Measurements from ENCODE around the gene CNIH3.
A peak's percentile ranks its signal among the peaks of the same experiment; 100 is the strongest.

The CNIH3 gene

GRCh38 chr1:224773646-224774045 lies 157.5 kb downstream of the CNIH3 start:
- no peaks in the 10 kb centered on the region for H3K4me1 ChIP-seq (ENCODE audit: insufficient read depth, low read length)
- H3K4me3 ChIP-seq (ENCODE audit: low read length): no peak overlapping the region
- H3K9me3 ChIP-seq (ENCODE audit: low read length): no peaks in the 10 kb centered on the region
- H2AFZ ChIP-seq (ENCODE audit: low read depth, low read length): no peak overlapping the region
- no peaks in the 10 kb centered on the region for H3K27me3 ChIP-seq (ENCODE audit: insufficient read depth, low read length)
- H3K36me3 ChIP-seq (ENCODE audit: insufficient read depth, low read length): no peaks in the 10 kb centered on the region

GRCh38 chr1:224774378-224774777 lies 158.3 kb downstream of the CNIH3 start:
- no peaks in the 10 kb centered on the region for H3K36me3 ChIP-seq (ENCODE audit: insufficient read depth, low read length)
- no peaks in the 10 kb centered on the region for H3K27me3 ChIP-seq (ENCODE audit: insufficient read depth, low read length)

GRCh38 chr1:224777180-224777579 lies 161.1 kb downstream of the CNIH3 start:
- no peaks in the 10 kb centered on the region for H3K36me3 ChIP-seq (ENCODE audit: insufficient read depth, low read length)
- peaks cover 7% of the 10 kb centered on the region for H3K4me1 ChIP-seq (ENCODE audit: insufficient read depth, low read length)
- no peaks in the 10 kb centered on the region for H3K9me3 ChIP-seq (ENCODE audit: low read length)
- no peaks in the 10 kb centered on the region for H3K27me3 ChIP-seq (ENCODE audit: insufficient read depth, low read length)
- H3K4me3 ChIP-seq (ENCODE audit: low read length): no peak overlapping the region
- H2AFZ ChIP-seq (ENCODE audit: low read depth, low read length): no peak overlapping the region

More at GRCh38 chr1:224774378-224774777, 158.3 kb downstream of the CNIH3 start:
- Histone ChIP-seq H3K4me1 (ENCODE audit: insufficient read depth, low read length) (peaks cover under 1% of the 10 kb centered on the region), H3K4me3 (ENCODE audit: low read length) (no peak overlapping the region), H3K9me3 (ENCODE audit: low read length) (no peaks in the 10 kb centered on the region), H2AFZ (ENCODE audit: low read depth, low read length) (no peak overlapping the region)

- H3K4me1 ChIP-seq (ENCODE audit: insufficient read depth, low read length): peaks cover 7% of the 10 kb centered on the region
- H3K27me3 ChIP-seq (ENCODE audit: insufficient read depth, low read length): no peaks in the 10 kb centered on the region
- H2AFZ ChIP-seq (ENCODE audit: low read depth, low read length): peak overlapping the region; percentile 7
- no peak overlapping the region for H3K4me3 ChIP-seq (ENCODE audit: low read length)
- no peaks in the 10 kb centered on the region for H3K9me3 ChIP-seq (ENCODE audit: low read length)
- no peaks in the 10 kb centered on the region for H3K36me3 ChIP-seq (ENCODE audit: insufficient read depth, low read length)
Measured at GRCh38 chr1:224779536-224779935, 163.4 kb downstream of the CNIH3 start.

GRCh38 chr1:224780736-224781135 lies 164.6 kb downstream of the CNIH3 start:
- H2AFZ ChIP-seq (ENCODE audit: low read depth, low read length): no peak overlapping the region
- no peaks in the 10 kb centered on the region for H3K36me3 ChIP-seq (ENCODE audit: insufficient read depth, low read length)
- no peaks in the 10 kb centered on the region for H3K27me3 ChIP-seq (ENCODE audit: insufficient read depth, low read length)
- peaks cover 7% of the 10 kb centered on the region for H3K4me1 ChIP-seq (ENCODE audit: insufficient read depth, low read length)
- no peaks in the 10 kb centered on the region for H3K9me3 ChIP-seq (ENCODE audit: low read length)
- H3K4me3 ChIP-seq (ENCODE audit: low read length): no peak overlapping the region

- Histone ChIP-seq H2AFZ (ENCODE audit: low read depth, low read length) (no peak overlapping the region), H3K4me1 (ENCODE audit: insufficient read depth, low read length) (peaks cover 7% of the 10 kb centered on the region), H3K27me3 (ENCODE audit: insufficient read depth, low read length) (no peaks in the 10 kb centered on the region), H3K36me3 (ENCODE audit: insufficient read depth, low read length) (no peaks in the 10 kb centered on the region), H3K4me3 (ENCODE audit: low read length) (no peak overlapping the region), H3K9me3 (ENCODE audit: low read length) (no peaks in the 10 kb centered on the region)
Measured at GRCh38 chr1:224781800-224782199, 165.7 kb downstream of the CNIH3 start.

GRCh38 chr1:224782281-224783000 lies 166.3 kb downstream of the CNIH3 start:
- H2AFZ ChIP-seq (ENCODE audit: low read depth, low read length): no peak overlapping the region
- peaks cover 7% of the 10 kb centered on the region for H3K4me1 ChIP-seq (ENCODE audit: insufficient read depth, low read length)
- H3K4me3 ChIP-seq (ENCODE audit: low read length): no peak overlapping the region
- no peaks in the 10 kb centered on the region for H3K27me3 ChIP-seq (ENCODE audit: insufficient read depth, low read length)
- H3K9me3 ChIP-seq (ENCODE audit: low read length): no peaks in the 10 kb centered on the region
- no peaks in the 10 kb centered on the region for H3K36me3 ChIP-seq (ENCODE audit: insufficient read depth, low read length)

- Histone ChIP-seq H3K4me3 (ENCODE audit: low read length) (no peak overlapping the region), H3K36me3 (ENCODE audit: insufficient read depth, low read length) (no peaks in the 10 kb centered on the region), H3K27me3 (ENCODE audit: insufficient read depth, low read length) (no peaks in the 10 kb centered on the region), H3K4me1 (ENCODE audit: insufficient read depth, low read length) (peaks cover 7% of the 10 kb centered on the region), H2AFZ (ENCODE audit: low read depth, low read length) (no peak overlapping the region), H3K9me3 (ENCODE audit: low read length) (no peaks in the 10 kb centered on the region)
Measured at GRCh38 chr1:224783006-224783651, 167.0 kb downstream of the CNIH3 start.

- Histone ChIP-seq H2AFZ (ENCODE audit: low read depth, low read length) (no peak overlapping the region), H3K4me1 (ENCODE audit: insufficient read depth, low read length) (peaks cover 5% of the 10 kb centered on the region), H3K36me3 (ENCODE audit: insufficient read depth, low read length) (no peaks in the 10 kb centered on the region), H3K27me3 (ENCODE audit: insufficient read depth, low read length) (no peaks in the 10 kb centered on the region), H3K9me3 (ENCODE audit: low read length) (no peaks in the 10 kb centered on the region), H3K4me3 (ENCODE audit: low read length) (no peak overlapping the region)
Measured at GRCh38 chr1:224784265-224785039, 168.3 kb downstream of the CNIH3 start.

- Histone ChIP-seq H3K9me3 (ENCODE audit: low read length) (no peaks in the 10 kb centered on the region), H3K4me3 (ENCODE audit: low read length) (no peak overlapping the region), H3K27me3 (ENCODE audit: insufficient read depth, low read length) (no peaks in the 10 kb centered on the region), H3K36me3 (ENCODE audit: insufficient read depth, low read length) (no peaks in the 10 kb centered on the region), H2AFZ (ENCODE audit: low read depth, low read length) (no peak overlapping the region), H3K4me1 (ENCODE audit: insufficient read depth, low read length) (no peaks in the 10 kb centered on the region)
Measured at GRCh38 chr1:224785040-224785328, 168.9 kb downstream of the CNIH3 start.

- Histone ChIP-seq H3K4me1 (ENCODE audit: insufficient read depth, low read length) (no peaks in the 10 kb centered on the region), H3K9me3 (ENCODE audit: low read length) (no peaks in the 10 kb centered on the region), H3K27me3 (ENCODE audit: insufficient read depth, low read length) (no peaks in the 10 kb centered on the region), H2AFZ (ENCODE audit: low read depth, low read length) (no peak overlapping the region), H3K4me3 (ENCODE audit: low read length) (no peak overlapping the region), H3K36me3 (ENCODE audit: insufficient read depth, low read length) (no peaks in the 10 kb centered on the region)
Measured at GRCh38 chr1:224785622-224786021, 169.5 kb downstream of the CNIH3 start.

GRCh38 chr1:224786533-224787250 lies 170.6 kb downstream of the CNIH3 start:
- H3K4me3 ChIP-seq (ENCODE audit: low read length): no peak overlapping the region
- H3K4me1 ChIP-seq (ENCODE audit: insufficient read depth, low read length): no peaks in the 10 kb centered on the region
- no peak overlapping the region for H2AFZ ChIP-seq (ENCODE audit: low read depth, low read length)
- no peaks in the 10 kb centered on the region for H3K27me3 ChIP-seq (ENCODE audit: insufficient read depth, low read length)
- no peaks in the 10 kb centered on the region for H3K36me3 ChIP-seq (ENCODE audit: insufficient read depth, low read length)
- no peaks in the 10 kb centered on the region for H3K9me3 ChIP-seq (ENCODE audit: low read length)

GRCh38 chr1:224789311-224789710 lies 173.2 kb downstream of the CNIH3 start:
- Histone ChIP-seq H3K36me3 (ENCODE audit: insufficient read depth, low read length) (no peaks in the 10 kb centered on the region), H3K4me1 (ENCODE audit: insufficient read depth, low read length) (no peaks in the 10 kb centered on the region), H2AFZ (ENCODE audit: low read depth, low read length) (no peak overlapping the region), H3K4me3 (ENCODE audit: low read length) (no peak overlapping the region), H3K9me3 (ENCODE audit: low read length) (no peaks in the 10 kb centered on the region), H3K27me3 (ENCODE audit: insufficient read depth, low read length) (no peaks in the 10 kb centered on the region)
